Amygdala (tissue), 56 donors: ENCODE measurements around the gene NR1D1.

Experiments used
- DNase-seq, 56 donors: peaks; one replicate each; lab custom pipeline; 2025; lab: John Stamatoyannopoulos, UW

Gene NR1D1

DNA sequence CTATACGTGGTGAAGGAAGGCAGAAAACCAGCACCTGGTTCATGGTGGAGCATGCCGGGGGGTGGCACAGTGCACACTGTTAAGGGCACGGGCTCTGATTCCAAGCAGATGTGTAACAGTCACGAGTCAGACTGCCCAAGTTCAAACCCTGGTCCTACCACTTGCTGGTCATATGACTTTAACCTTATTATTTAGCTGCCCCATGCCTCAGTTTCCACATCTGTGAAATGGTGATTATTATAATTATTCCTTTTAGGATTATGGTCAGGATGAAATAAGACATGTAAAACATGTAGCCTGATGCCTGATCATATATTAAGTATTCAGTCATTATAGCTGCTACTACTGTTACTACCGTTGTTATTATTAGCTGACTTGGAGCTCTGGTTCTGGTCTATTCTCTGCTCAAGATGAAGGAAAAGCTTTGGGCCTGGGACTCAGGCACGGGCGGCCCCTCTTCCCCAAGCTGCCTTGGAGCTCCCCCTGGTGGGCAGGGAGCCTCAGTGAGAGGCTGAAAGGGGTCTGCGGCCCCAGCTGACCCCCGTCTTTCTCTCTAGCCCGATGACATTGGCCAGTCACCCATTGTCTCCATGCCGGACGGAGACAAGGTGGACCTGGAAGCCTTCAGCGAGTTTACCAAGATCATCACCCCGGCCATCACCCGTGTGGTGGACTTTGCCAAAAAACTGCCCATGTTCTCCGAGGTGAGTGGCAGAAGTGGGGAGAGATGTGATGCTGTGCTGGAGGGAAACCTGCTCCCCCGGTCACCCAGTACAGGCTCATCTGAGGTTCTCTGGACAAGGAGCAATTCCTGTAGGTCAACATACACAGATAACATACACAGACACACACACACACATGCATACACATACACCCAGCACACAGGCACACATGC is 14.0 kb downstream of the NR1D1 start:
- DNase-seq, result peak in 12 of 56 donors; percentile 22 to 69 (median 24)

DNA sequence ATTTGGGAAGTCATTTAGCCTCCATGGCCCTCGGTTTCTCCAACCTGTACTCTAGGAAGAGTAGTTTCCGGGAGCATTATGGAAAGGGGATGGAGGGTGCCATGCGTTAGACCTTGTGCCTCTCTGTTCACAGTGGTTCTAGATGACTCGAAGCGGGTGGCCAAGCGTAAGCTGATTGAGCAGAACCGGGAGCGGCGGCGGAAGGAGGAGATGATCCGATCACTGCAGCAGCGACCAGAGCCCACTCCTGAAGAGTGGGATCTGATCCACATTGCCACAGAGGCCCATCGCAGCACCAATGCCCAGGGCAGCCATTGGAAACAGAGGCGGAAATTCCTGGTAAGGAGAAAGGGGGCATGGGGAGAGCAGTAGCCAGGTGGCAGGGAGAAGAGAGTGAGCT is 15.9 kb downstream of the NR1D1 start:
- DNase-seq, result no peak

DNA sequence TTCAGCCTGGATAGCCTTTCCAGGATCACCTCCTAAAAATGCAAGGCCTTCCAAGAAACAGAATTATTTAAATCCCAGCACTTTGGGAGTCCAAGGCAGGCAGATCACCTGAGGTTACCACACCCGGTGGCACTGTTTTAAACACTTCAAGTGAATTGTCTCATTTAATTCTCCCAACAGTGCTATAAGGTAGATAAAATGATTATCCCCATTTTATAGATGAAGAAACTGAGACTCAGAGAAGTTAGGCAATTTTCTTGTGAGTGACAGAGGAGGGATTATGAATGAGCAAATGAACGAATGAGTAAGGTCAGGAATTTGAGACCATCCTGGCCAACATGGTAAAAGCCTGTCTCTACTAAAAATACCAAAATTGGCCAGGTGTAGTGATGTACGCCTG is 20.8 kb downstream of the NR1D1 start:
- DNase-seq, result no peak

DNA sequence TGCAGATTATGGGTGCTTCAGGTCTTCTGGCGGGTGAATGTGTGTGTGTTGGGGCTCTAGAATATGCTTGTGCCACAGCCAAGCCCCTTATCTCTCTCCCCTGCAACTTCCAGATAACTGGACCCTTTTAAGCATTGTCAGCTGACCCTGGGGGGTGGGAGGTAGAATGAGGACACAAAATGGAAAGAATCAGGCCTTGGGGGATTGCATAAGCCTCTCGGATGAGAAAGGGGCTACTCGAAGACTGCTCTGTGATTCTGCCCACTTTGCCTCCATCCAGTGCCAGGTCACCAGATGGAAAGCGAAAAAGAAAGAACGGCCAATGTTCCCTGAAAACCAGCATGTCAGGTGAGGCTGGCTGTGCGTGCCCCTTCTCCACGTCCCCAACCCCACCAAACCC is 23.8 kb downstream of the NR1D1 start:
- DNase-seq, result no peak

DNA sequence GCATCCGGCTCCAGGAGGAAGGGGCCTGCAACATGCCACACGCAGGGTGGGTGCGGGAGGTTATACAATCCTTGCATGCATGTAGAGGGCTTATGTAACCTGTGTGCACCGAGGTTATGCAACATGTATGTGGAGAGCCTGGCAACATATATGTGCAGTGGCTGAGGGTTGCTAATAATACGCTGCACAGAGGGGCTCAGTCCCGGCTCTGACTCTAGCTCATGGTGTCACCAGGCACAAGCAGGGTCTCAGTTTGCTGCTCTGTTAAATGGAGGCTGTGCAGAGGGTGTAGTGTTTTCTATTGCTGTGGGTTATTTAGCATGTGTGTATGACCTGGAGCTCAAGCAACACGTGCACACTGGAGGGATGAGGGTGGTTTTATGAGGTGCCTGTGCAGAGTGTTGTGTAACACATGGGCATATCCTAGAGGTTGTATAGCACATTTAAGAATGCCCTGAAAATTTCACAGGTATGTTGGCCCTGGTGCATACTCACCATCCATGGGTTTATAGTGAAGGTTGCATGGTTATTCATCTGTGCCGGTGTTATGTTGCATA is 24.4 kb downstream of the NR1D1 start:
- DNase-seq, result no peak

DNA sequence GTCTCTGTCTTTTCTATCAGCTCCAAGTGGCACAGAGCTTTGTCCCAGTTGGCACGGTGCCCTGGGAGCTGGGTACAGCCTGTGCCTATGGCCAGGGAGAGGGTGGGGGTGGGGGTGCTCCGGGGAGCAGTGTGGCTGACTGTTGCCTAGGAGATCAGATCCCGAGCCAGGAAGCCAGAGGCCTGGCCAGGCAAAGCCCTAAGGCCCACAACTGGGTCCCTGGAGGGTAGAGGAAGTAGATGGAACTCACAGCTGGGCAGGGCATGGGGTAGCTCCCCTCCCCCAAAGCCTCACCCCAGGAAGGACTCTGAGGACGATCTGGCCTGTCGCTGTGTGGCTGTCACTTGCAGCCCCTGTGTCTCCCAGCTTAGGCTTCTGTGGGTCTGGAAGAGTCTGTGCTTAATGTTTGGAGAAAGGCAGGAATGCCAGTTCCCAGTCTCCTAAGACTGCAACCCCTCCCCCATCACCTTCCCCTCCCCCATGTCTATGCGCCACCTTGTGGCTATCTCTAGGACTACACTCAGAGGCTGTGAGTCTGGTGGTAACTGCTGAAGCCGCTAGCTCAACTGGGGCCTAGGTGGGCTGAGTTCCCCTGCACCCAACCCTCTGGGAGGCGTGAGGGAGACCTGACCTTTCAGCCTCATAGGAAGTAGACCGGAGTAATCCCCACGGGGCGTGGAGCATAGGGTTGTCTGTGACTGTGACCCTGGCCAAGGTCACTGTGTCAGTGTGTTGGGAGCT is 25.0 kb downstream of the NR1D1 start:
- peak in 54 of 56 donors; percentile 43 to 92 (median 79) for DNase-seq

DNA sequence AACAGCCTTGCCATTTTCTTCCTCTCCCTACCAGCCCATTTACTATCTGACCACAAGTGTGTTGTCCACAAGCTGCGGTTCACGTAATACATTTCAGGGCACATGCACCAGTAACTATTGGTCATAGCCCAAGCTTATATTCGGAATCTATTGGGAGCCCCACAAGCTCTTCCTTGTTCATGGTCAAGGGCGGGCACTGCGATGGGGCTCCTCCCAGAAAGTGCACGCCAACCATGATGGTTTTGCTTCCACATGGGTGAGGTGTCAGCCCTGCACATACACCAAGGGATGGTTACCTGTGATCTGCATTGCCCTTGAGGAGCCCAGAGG is 25.6 kb downstream of the NR1D1 start:
- no peak for DNase-seq

DNA sequence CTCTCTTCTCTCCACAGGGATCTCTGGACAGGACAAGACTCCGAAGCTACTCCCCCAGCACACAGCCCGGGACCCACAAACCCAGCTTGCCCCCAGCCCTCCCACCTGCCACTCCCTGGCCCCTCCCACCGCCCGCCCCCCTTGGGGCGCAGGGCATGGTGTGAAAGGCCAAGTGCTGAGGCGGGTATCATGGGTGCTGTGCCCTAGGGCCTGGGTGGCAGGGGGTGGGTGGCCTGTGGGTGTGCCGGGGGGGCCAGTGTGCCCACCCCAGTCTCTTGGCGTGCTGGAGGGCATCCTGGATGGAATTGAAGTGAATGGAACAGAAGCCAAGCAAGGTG is 26.2 kb downstream of the NR1D1 start:
- no peak for DNase-seq

DNA sequence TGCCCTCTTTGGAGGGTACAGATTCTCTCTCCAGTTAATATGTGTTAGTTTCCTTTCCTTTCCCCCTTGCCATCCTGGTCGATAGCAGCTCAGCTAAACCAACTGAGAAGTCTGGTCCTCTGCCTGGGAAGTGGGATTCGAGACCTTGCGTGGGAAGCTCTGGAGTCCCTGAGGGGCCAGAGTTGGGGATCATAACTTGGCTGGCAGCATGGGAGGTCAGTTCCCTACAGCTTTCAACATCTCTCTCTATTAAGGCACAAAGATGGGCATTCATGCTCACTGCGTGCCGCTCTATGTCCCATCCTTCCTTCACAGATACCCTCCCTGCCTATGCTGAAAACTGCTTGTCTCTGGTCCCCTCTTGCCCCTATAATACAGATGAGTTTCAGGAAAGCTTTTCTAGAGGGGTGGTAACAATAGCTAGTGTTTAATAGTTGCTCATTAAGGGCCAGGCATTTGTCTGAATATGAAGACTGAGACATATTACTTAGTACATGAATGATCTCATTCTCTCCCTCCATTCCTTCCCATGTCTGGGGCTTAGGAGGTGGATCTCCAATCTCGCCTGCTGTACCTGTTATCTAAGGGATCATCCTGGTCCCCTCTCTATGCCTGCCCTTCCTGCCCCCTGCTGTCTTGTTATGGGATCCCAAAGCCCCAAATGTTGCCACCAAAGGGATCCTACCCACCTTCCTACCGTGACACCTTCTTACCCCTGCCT is 26.8 kb downstream of the NR1D1 start:
- peak in 5 of 56 donors; percentile 29 to 44 (median 31) for DNase-seq

DNA sequence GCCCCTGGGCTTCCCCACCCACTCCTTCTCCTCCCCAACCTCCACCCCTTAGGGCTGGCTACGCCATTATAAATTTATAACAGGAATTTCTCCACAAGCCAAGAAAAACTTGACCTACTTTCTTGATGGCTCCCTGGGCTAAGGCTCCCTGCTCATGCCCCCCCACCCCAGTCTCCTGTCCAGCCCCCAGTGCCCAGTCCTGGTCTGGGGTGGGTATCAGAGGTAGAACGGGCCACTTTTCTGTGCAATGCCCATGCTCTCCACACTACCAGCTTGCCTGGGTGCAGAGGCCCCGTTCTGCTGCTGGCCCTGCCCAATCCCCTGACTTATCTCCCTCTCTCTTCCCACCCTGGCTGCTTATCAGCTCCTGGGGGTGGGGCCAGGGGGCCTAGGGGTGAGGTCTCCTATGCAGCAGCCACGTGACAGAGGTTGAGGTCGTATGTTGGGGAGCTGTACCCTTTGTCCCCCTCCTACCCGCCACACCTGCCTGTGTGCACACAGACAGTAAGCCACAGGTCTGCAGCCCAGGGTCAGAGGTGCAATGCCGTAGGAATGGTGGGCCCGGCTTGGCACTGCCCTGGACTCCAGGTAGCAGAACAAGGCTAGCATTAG is 27.5 kb downstream of the NR1D1 start:
- peak in 2 of 56 donors; percentile 55 to 72 for DNase-seq

DNA sequence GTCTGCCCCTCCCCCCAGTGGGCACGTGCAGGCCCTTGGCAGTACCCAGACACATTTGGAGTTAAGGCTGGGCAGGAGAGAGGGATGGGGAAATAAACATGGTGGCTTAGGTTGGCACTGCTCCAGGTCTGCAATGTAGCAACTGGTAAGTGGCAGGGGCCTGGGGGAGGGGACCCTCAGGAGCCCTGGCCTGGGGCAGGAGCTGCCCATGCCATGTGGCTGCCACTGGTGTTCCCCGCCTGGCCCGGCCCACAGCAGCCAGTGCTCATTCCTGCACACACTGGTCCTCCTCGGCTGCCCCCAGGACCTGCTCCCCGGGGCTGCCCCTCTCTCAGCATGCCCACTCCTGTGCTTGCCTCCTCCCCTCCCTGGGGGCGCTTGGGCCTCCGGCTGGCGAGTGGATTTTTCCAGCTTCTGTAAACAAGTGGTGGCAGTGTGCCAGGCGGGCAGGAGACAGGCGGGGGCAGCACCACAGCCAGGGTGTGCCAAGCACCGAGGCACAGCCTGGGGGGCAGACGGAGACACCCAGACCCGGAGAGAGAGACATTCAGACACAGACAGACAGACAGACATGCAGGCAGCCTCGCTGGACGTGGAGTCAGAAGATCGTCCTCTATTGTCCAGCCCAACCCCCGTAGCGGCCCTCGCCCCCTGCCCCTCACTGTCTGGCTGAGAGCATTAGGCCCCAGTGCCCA is 28.2 kb downstream of the NR1D1 start:
- peak; percentile 68 to 98 (median 90) for DNase-seq

DNA sequence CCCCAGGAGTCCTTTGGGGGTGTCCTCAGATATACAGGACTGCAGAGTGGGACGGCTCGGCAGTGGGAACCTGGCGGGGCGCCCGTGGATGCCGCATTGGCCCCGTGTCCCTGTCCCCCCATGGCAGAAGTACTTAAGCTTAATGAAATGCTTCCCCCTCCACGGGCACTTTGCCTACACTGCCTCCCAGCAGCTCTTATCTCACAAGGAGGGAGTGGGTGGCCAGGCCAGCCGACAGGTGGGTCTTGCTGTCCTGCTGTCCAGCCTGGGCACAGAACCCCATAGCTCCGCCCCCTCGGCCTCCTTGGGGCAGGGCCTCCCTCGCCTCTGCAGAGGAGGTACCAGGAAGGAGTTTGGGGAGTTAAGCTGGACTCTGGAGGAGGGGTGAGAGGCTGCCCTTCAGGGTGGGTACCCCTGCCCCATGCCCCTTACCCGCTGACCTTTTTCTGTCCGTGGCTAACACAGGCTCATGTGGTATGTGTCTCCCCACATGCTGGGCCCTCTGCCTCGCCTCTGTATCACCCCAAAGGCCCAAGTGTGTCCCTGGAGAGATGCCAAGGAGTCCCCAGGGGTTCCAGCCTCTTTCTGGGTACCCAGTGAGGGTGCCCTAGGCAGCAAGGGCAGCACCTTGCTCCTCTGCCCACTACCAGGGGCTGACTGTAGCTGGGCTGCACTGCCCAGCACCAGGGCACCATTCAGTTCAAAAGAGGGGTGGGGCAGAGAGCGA is 28.9 kb downstream of the NR1D1 start:
- peak in 29 of 56 donors; percentile 36 to 78 (median 60) for DNase-seq

DNA sequence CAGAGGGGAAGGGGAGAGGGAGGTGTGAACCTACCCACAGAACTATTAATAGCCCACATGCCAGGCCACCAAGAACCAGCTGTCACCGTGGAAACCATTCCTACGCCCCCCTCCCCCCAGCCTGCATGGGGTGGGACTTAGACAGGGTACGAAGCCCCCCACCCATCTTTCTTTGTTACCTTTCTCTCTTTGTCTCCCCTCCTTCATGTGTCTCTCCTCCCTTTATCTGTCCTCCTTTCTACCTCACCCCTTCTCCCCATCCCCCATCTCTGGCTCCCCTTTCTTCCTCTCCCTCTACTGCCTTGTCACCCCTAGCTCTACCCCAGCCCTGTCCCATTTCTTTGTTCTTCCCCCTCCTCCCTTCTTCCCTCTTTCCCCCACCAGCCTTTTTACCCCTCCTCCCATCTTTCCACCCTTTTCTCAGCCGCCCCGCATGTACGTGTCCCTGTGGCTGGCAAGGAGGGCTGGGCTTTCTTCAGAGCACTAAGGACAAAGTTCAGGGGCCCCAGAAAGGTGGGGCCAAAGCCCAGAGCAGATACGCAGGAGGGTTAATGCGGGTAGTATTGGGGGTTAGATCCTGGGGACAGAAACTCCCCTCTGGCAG is 29.6 kb downstream of the NR1D1 start:
- DNase-seq, result no peak

DNA sequence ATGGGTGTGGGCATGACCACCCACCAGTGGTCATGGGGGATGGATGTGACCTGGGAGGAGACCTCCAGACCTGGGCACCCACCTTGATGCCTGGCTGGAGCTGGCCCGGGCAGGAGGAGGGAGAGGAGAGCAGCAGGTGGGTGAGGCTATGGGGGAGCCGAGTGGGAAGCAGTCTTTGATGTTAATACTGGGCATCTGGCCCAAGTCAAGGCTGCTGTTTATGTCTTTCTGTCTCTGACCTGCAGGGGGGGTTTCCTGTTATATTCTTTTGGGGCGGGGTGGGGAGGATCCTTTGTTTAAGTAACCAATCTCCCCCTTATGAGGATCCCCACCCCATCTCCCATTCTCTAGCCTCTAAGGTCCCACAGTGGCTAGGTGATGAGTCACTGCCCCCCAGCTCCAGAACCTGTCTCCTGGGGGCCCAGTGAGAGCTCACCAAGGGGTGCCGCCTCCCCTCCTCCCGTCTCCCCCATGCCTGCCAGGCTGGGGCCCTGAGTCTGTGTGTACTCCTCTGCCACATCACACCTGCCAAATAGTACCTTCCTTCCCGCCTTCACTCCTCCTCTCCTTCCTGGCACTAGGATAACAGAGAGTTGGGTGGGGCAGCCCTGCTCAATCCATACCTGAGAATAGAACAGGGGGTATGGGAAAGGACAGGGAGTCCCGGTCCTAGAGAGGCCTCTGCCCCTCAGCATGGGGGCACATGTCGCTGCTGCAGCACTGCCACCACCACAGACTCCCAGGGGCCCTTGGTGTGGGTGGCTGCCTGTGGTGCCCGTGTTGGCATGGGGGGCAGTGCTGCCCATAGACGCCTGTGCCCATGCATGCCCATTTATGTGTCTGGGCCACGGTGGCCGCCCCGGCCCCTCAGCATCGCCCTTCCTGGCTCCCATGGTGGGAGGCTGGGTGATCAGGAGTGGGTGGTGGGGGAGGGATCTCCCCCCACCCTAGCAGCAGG is 30.4 kb downstream of the NR1D1 start:
- DNase-seq, result peak in 10 of 56 donors; percentile 26 to 63 (median 53)

DNA sequence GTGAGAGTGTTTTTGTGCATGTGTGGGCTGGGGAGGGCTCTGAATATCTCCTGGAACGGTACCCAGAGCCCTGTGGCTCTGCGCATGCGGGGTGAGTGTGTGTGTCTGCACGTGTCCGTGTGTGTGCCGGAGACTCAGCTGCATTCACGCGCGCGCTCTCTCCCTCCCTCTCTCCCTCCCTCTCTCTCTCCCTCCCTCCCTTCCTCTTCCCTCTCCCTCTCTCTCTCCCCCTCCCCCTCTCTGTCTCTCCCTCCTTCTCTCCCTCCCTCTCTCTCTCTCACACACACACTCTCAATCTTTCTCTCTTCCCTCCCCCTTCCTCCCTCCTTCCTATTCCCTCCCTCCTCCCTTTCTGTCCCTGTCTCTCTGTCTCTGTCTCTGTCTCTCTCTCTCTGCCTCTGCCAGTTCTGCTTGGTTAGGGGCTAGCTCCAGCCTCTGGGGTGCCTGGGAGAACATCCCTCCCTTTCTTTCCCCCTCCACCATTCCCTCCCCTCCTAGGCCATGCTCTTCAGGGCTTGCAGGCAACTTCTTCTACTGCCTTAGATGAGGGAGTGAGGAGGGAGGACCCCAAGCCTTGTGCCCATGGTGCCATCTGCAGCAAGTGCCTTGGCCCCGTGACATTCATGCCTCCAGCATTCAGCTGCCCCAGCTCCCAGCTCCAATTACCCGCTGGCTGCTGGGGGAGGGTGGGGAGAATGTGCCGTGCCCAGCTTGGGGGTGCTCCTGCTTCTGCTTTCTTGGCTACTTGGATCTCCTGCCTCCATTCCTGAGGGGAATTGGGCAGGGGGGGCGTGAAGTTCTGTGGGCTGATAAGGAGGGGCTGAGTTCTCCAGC is 31.3 kb downstream of the NR1D1 start:
- peak in 54 of 56 donors; percentile 62 to 96 (median 88) for DNase-seq

DNA sequence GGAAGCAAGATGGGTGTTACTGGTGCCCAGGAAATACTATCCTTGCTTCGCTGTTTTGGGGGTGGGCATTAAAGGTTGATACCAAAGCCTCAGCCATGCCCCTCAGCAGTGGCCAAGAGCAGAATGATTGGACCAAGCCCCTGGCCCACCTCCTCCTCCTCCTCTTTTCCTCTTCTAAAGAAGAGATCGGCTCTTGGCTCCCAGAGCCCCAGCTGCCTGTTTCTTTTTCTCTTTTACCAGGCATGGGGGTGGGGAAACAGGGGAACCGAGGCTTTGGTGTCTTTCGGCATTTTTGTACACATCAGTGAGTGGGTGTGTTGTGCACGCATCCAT is 31.8 kb downstream of the NR1D1 start:
- DNase-seq, result no peak

DNA sequence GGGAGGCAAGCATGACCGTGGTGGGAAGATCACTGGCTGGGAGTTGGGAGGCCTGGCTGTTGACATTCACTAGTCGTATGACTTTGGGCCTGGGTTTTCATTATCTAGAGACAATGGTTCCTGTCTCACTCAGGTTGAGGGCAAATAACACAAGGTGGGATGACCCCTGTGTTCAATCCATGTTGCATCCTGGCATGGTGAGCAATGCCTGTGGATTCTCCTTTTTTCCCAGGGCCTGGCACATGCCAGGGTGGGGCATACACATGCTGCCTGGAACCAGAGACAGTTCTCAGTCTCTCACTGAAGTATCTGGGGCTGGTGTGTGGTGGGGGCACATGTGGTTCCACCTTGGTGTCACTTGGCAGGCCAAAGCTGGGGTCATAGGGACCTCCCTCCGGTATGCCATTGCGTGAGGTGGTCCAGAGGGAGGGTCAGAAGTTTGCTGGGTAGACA is 32.2 kb downstream of the NR1D1 start:
- peak in 6 of 56 donors; percentile 40 to 68 (median 58) for DNase-seq
